OCI-LY7 (cell line): ENCODE data around the gene CYP2W1. TPM values are rescaled to one million over a fixed set of nuclear protein-coding genes. Genes with fewer than 3 reads are reported as not detected.

Experiments used
- BruUV-seq: library from RNA; stranded (reverse); fragments of 400-500 nt; replicated peaks from 2 replicates; lab custom pipeline; 2021; lab: Mats Ljungman, UMichigan
- CTCF ChIA-PET: fragments of 300-600 bp; sonication (Branson Sonifier 250); formaldehyde crosslinking; loops from one replicate; lab custom pipeline; 2022; ENCODE audit warnings: antibody characterized with exemption; ENCODE audit not compliant: unreplicated experiment; lab: Charles Lee
- POLR2A ChIA-PET: fragments of 300-600 bp; sonication (Branson Sonifier 250); formaldehyde crosslinking; loops from one replicate; lab custom pipeline; 2022; ENCODE audit warnings: antibody characterized with exemption; lab: Charles Lee
- DNase-seq: peaks from one replicate; pipeline ENCODE4 v3.0.0-alpha.2; 2015; ENCODE audit warnings: low spot score
- H2AFZ ChIP-seq: fragments of 200-600 bp; sonication (generic), shearing (Covaris generic); 2 replicates; pipeline ENCODE4 v1.6.1; 2014; ENCODE audit warnings: mild to moderate bottlenecking, antibody characterized with exemption, low read length, moderate library complexity
- H3K27ac ChIP-seq: fragments of 200-600 bp; sonication (generic); 2 replicates; pipeline ENCODE4 v1.5.1; 2014; ENCODE audit warnings: mixed run types, low read depth, mild to moderate bottlenecking, moderate library complexity, low read length, inconsistent platforms; ENCODE audit not compliant: poor library complexity, severe bottlenecking
- H3K36me3 ChIP-seq: fragments of 200-600 bp; sonication (generic); 2 replicates; pipeline ENCODE4 v1.6.1; 2014; ENCODE audit warnings: mild to moderate bottlenecking, antibody characterized with exemption, low read length, moderate library complexity, mixed read lengths; ENCODE audit not compliant: insufficient read depth
- H3K4me1 ChIP-seq: fragments of 200-600 bp; sonication (generic); 2 replicates; pipeline ENCODE4 v1.5.1; 2014; ENCODE audit warnings: mild to moderate bottlenecking, low read length; ENCODE audit not compliant: insufficient read depth, poor library complexity, severe bottlenecking
- H3K4me2 ChIP-seq: fragments of 200-600 bp; sonication (generic); 2 replicates; pipeline ENCODE4 v1.6.1; 2014; ENCODE audit warnings: mild to moderate bottlenecking, low read length
- H3K4me3 ChIP-seq: fragments of 200-600 bp; sonication (generic); 2 replicates; pipeline ENCODE4 v1.5.1; 2014; ENCODE audit warnings: mild to moderate bottlenecking, low read depth, low read length; ENCODE audit not compliant: poor library complexity, severe bottlenecking
- H3K79me2 ChIP-seq: fragments of 200-600 bp; sonication (generic); 2 replicates; pipeline ENCODE4 v1.6.1; 2016; ENCODE audit warnings: low read depth, mild to moderate bottlenecking, low read length, moderate library complexity, mixed read lengths; ENCODE audit not compliant: insufficient read depth
- H3K9me2 ChIP-seq: fragments of 200-600 bp; sonication (generic); 2 replicates; pipeline ENCODE4 v1.6.1; 2016; ENCODE audit warnings: mild to moderate bottlenecking, low read length, mixed read lengths; ENCODE audit not compliant: insufficient read depth
- H3K9me3 ChIP-seq: fragments of 200-600 bp; sonication (generic); 2 replicates; pipeline ENCODE4 v1.6.1; 2014; ENCODE audit warnings: mild to moderate bottlenecking, mixed run types, low read length, mixed read lengths
- H4K20me1 ChIP-seq: fragments of 200-600 bp; sonication (generic); 2 replicates; pipeline ENCODE4 v1.6.1; 2014; ENCODE audit warnings: mild to moderate bottlenecking, antibody characterized with exemption, low read length, moderate library complexity, mixed read lengths; ENCODE audit not compliant: insufficient read depth
- CTCF ChIP-seq: fragments of 200-600 bp; sonication (generic); conservative IDR thresholded peaks from 2 replicates; pipeline ENCODE4 v1.5.1; 2014; ENCODE audit warnings: mild to moderate bottlenecking, antibody characterized with exemption, low read length, moderate library complexity, mixed read lengths
- EZH2phosphoT487 ChIP-seq: fragments of 200-600 bp; sonication (generic); IDR thresholded peaks from 2 replicates; pipeline ENCODE4 v1.6.1; 2018; ENCODE audit warnings: low read depth, borderline replicate concordance, mild to moderate bottlenecking, mixed run types, antibody characterized with exemption, low read length, moderate library complexity, mixed read lengths
- intact Hi-C: fragments of 100-400 bp; cut with micrococcal nuclease; formaldehyde crosslinking; loops from one replicate; pipeline ENCODE4 v1.10.0; 2022; ENCODE audit not compliant: unreplicated experiment
- total RNA-seq, 2 experiments: library from RNA; depleted of rRNA in 1 of 2; stranded (reverse); fragments of >200 nt in 1 of 2; shearing (Covaris generic) in 1 of 2; gene quantifications; 2 replicates each; pipeline ENCODE4 v1.2.3, GENCODE V29; 2014 to 2022

Gene CYP2W1
- total RNA-seq, 2 experiments from 2014 or later, result 1.3 TPM; not detected in 1

GRCh38 chr7:975702-976473 lies 7.1 kb upstream of the CYP2W1 start:
- ChIA-PET POLR2A (interaction anchor here (0.6 to 1.4 kb wide), 9 partner anchors 9 to 1920 kb away, joined by 3 to 4 read pairs (median 3); no protein-coding TSS in a partner anchor), CTCF (no interaction called here)
- no peak for DNase-seq
- Histone ChIP-seq H3K4me1 (peaks cover 75% of the 10 kb centered on the region), H4K20me1 (peaks cover 9% of the 10 kb centered on the region), H3K4me3 (peak overlapping the region; percentile 100), H2AFZ (no peak overlapping the region), H3K79me2 (peaks cover 44% of the 10 kb centered on the region), H3K36me3 (peaks cover 25% of the 10 kb centered on the region), H3K9me2 (no peaks in the 10 kb centered on the region), H3K9me3 (no peaks in the 10 kb centered on the region), H3K4me2 (peak overlapping the region; percentile 62), H3K27ac (peak overlapping the region; percentile 23)
- intact Hi-C loops, result loop anchor here (1.0 to 2.0 kb wide), 2 partner anchors 67 to 110 kb away; no protein-coding TSS in a partner anchor
- BruUV-seq, result no TSS peak
- TF ChIP-seq EZH2phosphoT487 (no peak), CTCF (no peak)

- Histone ChIP-seq H3K4me1 (peaks cover 83% of the 10 kb centered on the region), H3K4me3 (no peak overlapping the region), H3K9me2 (no peaks in the 10 kb centered on the region), H3K36me3 (peaks cover 16% of the 10 kb centered on the region), H3K4me2 (peak overlapping the region; percentile 53; the same call in 1 of the 2 replicates), H4K20me1 (peaks cover 9% of the 10 kb centered on the region), H3K9me3 (no peaks in the 10 kb centered on the region), H3K27ac (peak overlapping the region; percentile 93), H3K79me2 (peaks cover 34% of the 10 kb centered on the region), H2AFZ (no peak overlapping the region)
- BruUV-seq, result no TSS peak
- POLR2A ChIA-PET, result no interaction called here
- TF ChIP-seq CTCF (no peak), EZH2phosphoT487 (no peak)
- CTCF ChIA-PET, result no interaction called here
- intact Hi-C loops, result no loop called here
- no peak for DNase-seq
Measured at GRCh38 chr7:976901-977325, 6.1 kb upstream of the CYP2W1 start.
